Endothelial cell of umbilical vein (primary cell): ENCODE data around the gene SS18L1.

Source experiments
- CTCF ChIP-seq, 2 donors: IDR thresholded peaks; 1 replicate in 1 of 2; 2 replicates in 1 of 2; pipeline ENCODE4 v1.5.1; 2011; ENCODE audit warnings: low read length in 2 of 2, mild to moderate bottlenecking in 2 of 2, moderate library complexity in 2 of 2, control low read depth in 1 of 2, inconsistent platforms in 1 of 2, low read depth in 1 of 2; ENCODE audit not compliant: insufficient read depth in 1 of 2; ENCODE audit errors: extremely low read depth in 1 of 2
- EZH2 ChIP-seq: IDR thresholded peaks from 2 replicates; pipeline ENCODE4 v1.6.1; 2012; ENCODE audit warnings: borderline replicate concordance, low read depth, mild to moderate bottlenecking, moderate library complexity, low read length, inconsistent platforms; ENCODE audit not compliant: severe bottlenecking
- FOS ChIP-seq: IDR thresholded peaks from 2 replicates; pipeline ENCODE4 v1.6.1; 2011; ENCODE audit warnings: mild to moderate bottlenecking, low read length, moderate library complexity, borderline replicate concordance; ENCODE audit not compliant: insufficient read depth
- GATA2 ChIP-seq: IDR thresholded peaks from 2 replicates; pipeline ENCODE4 v1.7.0; 2011; ENCODE audit warnings: low read depth, mild to moderate bottlenecking, moderate library complexity, mixed read lengths, low read length; ENCODE audit not compliant: insufficient read length, insufficient read depth
- JUN ChIP-seq: IDR thresholded peaks from 2 replicates; pipeline ENCODE4 v1.6.1; 2011; ENCODE audit warnings: borderline replicate concordance, low read depth; ENCODE audit not compliant: insufficient read length, insufficient read depth
- MAX ChIP-seq: IDR thresholded peaks from 2 replicates; pipeline ENCODE4 v1.6.1; 2011; ENCODE audit not compliant: insufficient read depth, insufficient read length
- MYC ChIP-seq: IDR thresholded peaks from one replicate; pipeline ENCODE4 v1.6.1; 2011; ENCODE audit warnings: mild to moderate bottlenecking, low read depth, low read length
- POLR2A ChIP-seq: IDR thresholded peaks from 2 replicates; pipeline ENCODE4 v1.6.1; 2012; ENCODE audit warnings: low read depth, mild to moderate bottlenecking, control low read depth, low read length
- POLR2AphosphoS5 ChIP-seq: IDR thresholded peaks from 2 replicates; pipeline ENCODE4 v1.6.1; 2012; ENCODE audit warnings: low read depth, mild to moderate bottlenecking, control low read depth, low read length, moderate library complexity; ENCODE audit not compliant: insufficient read depth

DNA sequence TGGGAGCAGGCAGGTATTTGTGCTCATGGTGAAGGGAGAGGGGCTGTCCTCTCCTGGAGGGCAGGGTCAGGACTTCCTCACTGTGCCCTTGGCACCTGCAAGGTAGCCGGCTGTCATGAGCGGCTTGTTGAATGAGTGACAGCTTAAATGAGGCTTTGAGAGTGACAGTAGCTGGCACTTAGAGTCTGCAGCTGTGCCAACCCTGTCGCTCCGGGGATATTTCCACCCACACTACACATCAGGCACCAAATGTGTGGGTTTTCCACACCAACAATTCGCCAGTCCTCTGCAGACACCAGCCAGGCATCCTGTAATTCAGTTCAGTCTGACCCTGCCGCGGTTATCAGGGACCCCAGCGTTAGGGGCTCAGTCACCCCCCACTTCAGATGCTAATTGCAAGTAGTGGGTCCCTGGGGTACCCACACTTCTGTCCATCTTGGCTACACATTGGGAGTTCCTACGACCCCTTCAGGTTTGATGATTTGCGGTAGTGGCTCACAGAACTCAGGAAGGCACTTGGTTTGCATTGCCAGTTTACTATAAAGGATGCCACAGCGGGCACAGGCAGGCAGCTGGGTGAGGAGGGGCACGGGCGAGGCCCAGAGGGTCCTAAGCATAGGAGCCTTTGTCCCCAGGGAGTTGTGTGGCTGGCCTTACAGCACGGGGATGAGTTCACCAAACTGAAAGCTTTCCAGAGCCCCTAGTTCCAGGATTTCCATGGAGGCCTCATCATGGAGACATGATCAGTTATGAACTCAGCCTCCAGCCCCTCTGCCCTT, 48.4 kb downstream of the SS18L1 start:
- no peak for TF ChIP-seq CTCF (IDR thresholded peaks at IDR 0.05; ENCODE audit: extremely low read depth in 1 of 2, insufficient read depth in 1 of 2, low read depth in 1 of 2, low read length in 2 of 2)
- TF ChIP-seq MAX = no peak
- TF ChIP-seq POLR2A = no peak
- TF ChIP-seq POLR2AphosphoS5 = no peak
- no peak for TF ChIP-seq EZH2
- no peak for TF ChIP-seq JUN
- TF ChIP-seq MYC = no peak
- TF ChIP-seq FOS = no peak
- no peak for TF ChIP-seq GATA2
